Glutamatergic neuron (in vitro differentiated cells): ENCODE data around the gene IMPA2. TPM values are rescaled to one million over a fixed set of nuclear protein-coding genes. Genes with fewer than 3 reads are reported as not detected.

Source experiments
- DNase-seq: peaks from one replicate; pipeline ENCODE4 v3.0.0; 2022
- H3K27ac Mint-ChIP-seq: one replicate; pipeline ENCODE4 v1.8.0; 2020; ENCODE audit warnings: mild to moderate bottlenecking, mixed read lengths, inconsistent platforms; ENCODE audit not compliant: unreplicated experiment
- H3K27me3 Mint-ChIP-seq: one replicate; pipeline ENCODE4 v1.8.0; 2020; ENCODE audit warnings: mild to moderate bottlenecking, moderate library complexity, mixed read lengths, inconsistent platforms; ENCODE audit not compliant: unreplicated experiment
- H3K36me3 Mint-ChIP-seq: one replicate; pipeline ENCODE4 v1.8.0; 2020; ENCODE audit warnings: mild to moderate bottlenecking, mixed read lengths, inconsistent platforms; ENCODE audit not compliant: unreplicated experiment
- H3K4me1 Mint-ChIP-seq: one replicate; pipeline ENCODE4 v1.8.0; 2020; ENCODE audit warnings: mild to moderate bottlenecking, low read depth, mixed read lengths, inconsistent platforms; ENCODE audit not compliant: unreplicated experiment
- H3K4me3 Mint-ChIP-seq: one replicate; pipeline ENCODE4 v1.8.0; 2020; ENCODE audit warnings: mild to moderate bottlenecking, mixed read lengths, inconsistent platforms; ENCODE audit not compliant: unreplicated experiment
- H3K9me3 Mint-ChIP-seq: one replicate; pipeline ENCODE4 v1.8.0; 2020; ENCODE audit warnings: mild to moderate bottlenecking, moderate library complexity, mixed read lengths, inconsistent platforms; ENCODE audit not compliant: unreplicated experiment
- total RNA-seq: library from RNA; stranded (reverse); fragmentation: NEBNext Ultra II Directional; extraction: Animal tissue kit (Norgen Biotek cat#: 25700); gene quantifications from one replicate; pipeline ENCODE4 v1.2.1, GENCODE V29; 2021; ENCODE audit not compliant: unreplicated experiment
- TF ChIP-seq, protein P1 (sequence below): fragments of 200-600 bp; sonication (generic); IDR thresholded peaks from one replicate; pipeline ENCODE4 v1.5.0; 2021; ENCODE audit not compliant: partially characterized antibody, unreplicated experiment

The IMPA2 gene
- total RNA-seq, 1 donor from 2014 or later = 103 TPM

DNA sequence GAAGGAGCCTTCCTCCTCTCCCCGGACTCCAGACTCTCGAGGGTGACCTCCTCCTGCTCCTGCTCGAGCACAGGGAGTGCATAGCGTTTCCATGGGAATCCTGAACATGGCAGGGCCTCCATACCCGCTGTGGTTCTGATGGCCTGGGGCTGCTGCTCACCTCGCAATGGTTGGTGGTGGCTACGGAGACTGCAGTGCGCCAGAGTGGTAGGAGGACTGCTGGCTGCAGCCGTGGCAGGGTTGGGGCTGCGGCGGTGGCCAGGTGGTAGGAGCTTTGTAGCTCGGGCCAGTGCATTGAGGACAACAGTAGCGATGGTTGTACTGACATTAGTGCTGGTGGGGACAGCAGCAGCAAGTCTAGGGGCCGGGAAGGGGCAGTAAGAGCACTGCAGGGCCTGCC lies 80.4 kb downstream of the IMPA2 start:
- Mint-ChIP-seq H3K27me3 (peaks cover 4% of the 10 kb centered on the region), H3K4me1 (peaks cover 6% of the 10 kb centered on the region), H3K36me3 (no peaks in the 10 kb centered on the region), H3K9me3 (no peaks in the 10 kb centered on the region), H3K4me3 (no peak overlapping the region), H3K27ac (no peak overlapping the region)
- TF ChIP-seq, protein P1, sequence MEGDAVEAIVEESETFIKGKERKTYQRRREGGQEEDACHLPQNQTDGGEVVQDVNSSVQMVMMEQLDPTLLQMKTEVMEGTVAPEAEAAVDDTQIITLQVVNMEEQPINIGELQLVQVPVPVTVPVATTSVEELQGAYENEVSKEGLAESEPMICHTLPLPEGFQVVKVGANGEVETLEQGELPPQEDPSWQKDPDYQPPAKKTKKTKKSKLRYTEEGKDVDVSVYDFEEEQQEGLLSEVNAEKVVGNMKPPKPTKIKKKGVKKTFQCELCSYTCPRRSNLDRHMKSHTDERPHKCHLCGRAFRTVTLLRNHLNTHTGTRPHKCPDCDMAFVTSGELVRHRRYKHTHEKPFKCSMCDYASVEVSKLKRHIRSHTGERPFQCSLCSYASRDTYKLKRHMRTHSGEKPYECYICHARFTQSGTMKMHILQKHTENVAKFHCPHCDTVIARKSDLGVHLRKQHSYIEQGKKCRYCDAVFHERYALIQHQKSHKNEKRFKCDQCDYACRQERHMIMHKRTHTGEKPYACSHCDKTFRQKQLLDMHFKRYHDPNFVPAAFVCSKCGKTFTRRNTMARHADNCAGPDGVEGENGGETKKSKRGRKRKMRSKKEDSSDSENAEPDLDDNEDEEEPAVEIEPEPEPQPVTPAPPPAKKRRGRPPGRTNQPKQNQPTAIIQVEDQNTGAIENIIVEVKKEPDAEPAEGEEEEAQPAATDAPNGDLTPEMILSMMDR = no peak
- no peak for DNase-seq

GRCh38 chr18:12062974-12063373 lies 81.7 kb downstream of the IMPA2 start:
- H3K4me1 Mint-ChIP-seq = peaks cover 6% of the 10 kb centered on the region
- TF ChIP-seq, protein P1 = no peak
- no peaks in the 10 kb centered on the region for H3K9me3 Mint-ChIP-seq
- no peak for DNase-seq
- no peaks in the 10 kb centered on the region for H3K36me3 Mint-ChIP-seq
- H3K27ac Mint-ChIP-seq = no peak overlapping the region
- peaks cover 4% of the 10 kb centered on the region for H3K27me3 Mint-ChIP-seq
- H3K4me3 Mint-ChIP-seq = no peak overlapping the region

GRCh38 chr18:12064086-12064763 lies 82.9 kb downstream of the IMPA2 start:
- Mint-ChIP-seq H3K27me3 (peaks cover 4% of the 10 kb centered on the region), H3K27ac (no peak overlapping the region), H3K4me1 (peaks cover 8% of the 10 kb centered on the region), H3K36me3 (no peaks in the 10 kb centered on the region), H3K9me3 (no peaks in the 10 kb centered on the region), H3K4me3 (no peak overlapping the region)
- DNase-seq = no peak
- TF ChIP-seq, protein P1 = no peak

DNA sequence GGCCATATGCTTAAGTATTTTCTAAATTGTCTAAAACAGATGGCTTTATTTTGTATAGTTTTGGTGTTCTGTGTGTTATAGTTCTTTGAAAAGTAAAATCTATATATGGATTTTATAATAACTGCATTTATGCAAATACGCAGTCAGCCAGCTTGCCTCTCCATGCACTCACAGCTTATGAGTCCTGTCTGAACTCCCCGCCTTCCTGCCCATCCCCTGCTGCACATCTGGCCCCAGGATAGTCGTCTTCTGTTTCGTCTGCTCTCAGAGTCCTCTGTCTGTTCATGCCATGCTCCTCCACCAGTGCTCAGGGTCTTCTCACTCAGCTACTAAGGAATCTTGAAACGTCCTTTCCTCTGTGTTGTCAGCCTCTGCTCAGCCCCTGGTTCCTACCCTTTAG lies 84.1 kb downstream of the IMPA2 start:
- Mint-ChIP-seq H3K9me3 (no peaks in the 10 kb centered on the region), H3K4me1 (peaks cover 8% of the 10 kb centered on the region), H3K36me3 (no peaks in the 10 kb centered on the region), H3K4me3 (no peak overlapping the region), H3K27me3 (peaks cover 4% of the 10 kb centered on the region), H3K27ac (no peak overlapping the region)
- TF ChIP-seq, protein P1 = no peak
- DNase-seq = no peak

GRCh38 chr18:12066910-12067511 lies 85.7 kb downstream of the IMPA2 start:
- peaks cover 4% of the 10 kb centered on the region for H3K27me3 Mint-ChIP-seq
- peaks cover 8% of the 10 kb centered on the region for H3K4me1 Mint-ChIP-seq
- H3K9me3 Mint-ChIP-seq = no peaks in the 10 kb centered on the region
- no peak overlapping the region for H3K27ac Mint-ChIP-seq
- H3K4me3 Mint-ChIP-seq = no peak overlapping the region
- TF ChIP-seq, protein P1 = no peak
- no peak for DNase-seq
- H3K36me3 Mint-ChIP-seq = no peaks in the 10 kb centered on the region
